GM21526 (cell line): ENCODE measurements around the gene ZNF506.
"Not testable (repeated sequence)": the region's sequence is repeated elsewhere in the genome, so short reads cannot be mapped to it uniquely, and the experiment has no call there.

Experiments
- ATAC-seq: cut with Tn5 transposase; IDR thresholded peaks from one replicate; pipeline ENCODE4 v1.9.1; 2021; ENCODE audit warnings: moderate library complexity; ENCODE audit not compliant: unreplicated experiment, low FRiP score

The ZNF506 gene

DNA sequence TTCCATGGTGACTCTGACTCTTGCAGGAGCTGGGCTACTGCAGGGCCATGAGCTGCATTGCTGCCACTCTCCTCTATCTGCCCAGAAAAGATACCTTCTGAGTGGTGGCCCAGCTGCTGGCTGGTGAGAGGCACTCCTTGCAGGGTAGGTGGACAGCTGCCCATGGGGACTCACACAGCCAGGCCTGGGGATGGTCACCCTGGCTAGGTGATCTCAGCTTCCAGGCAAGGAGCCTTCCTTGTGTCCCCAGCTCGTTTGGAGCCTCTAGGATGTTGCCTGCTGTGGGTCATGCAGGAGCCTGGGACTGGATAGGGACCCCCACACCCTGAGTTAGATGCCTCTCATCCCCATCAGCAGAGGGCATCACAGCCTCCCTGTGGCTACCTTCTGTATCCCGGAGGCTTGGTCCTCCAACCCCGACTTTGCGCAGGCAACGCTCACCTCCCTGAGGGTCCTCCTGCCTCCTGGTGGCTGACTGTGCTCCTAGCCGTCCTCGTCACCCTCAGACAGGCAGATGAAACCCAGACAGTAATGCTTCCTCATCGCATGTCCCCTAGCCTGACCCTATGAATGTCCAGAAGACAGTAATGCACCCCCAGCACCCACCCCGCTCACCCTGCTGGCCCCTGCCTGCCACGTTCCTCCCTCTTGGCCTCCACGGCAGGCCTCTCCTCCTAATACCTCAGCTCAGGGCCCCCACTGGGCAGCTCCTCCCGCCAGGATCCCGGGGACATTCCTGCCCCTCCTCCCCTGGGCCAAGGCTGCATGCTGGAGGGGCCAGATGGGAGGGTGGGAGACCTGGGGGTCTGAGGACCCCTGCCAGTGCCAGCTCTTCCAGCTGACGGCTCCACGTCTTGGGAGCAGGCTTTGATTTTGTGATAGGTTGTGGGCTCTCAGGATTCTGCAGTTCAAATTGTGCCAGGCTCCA lies 75.0 kb downstream of the ZNF506 start:
- ATAC-seq: no peak

- no peak for ATAC-seq
Observed at GRCh38 chr19:19745496-19746285, 75.9 kb downstream of the ZNF506 start.

DNA sequence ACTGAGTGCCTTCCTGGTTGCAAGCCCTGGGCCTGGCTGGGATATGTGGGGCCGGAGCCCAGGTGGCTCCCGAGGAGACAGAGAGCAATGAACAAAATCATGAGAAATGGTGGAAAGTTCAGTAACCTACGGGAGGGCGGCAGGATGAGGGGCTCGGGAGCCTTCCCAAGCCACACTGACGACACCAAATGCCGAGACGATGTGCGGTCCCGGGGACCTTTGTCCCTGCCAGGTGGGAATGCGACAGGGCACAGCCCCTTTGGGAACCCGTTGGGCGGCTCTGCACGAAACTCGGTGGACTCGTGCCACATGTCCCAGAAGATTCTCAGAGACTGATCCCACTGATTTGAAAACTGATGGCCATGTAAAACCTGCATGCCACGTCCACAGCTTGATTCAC lies 76.9 kb downstream of the ZNF506 start:
- no peak for ATAC-seq

DNA sequence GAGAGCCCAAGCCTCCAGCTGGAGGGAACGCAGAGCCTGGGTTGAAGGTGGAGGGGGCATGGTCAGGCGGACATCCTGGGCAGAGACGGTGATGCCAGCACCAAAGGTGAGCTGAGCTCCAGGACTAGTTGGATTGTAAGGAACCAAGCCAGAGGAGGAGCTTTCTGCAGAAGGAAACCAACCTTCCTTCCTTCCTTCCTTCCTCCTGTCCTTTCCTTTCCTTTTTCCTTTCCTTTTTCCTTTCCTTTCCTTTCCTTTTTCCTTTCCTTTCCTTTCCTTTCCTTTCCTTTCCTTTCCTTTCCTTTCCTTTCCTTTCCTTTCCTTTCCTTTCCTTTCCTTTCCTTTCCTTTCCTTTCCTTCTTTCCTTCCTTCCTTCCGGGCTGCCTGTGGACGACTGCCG lies 77.6 kb downstream of the ZNF506 start:
- not testable (repeated sequence) for ATAC-seq

DNA sequence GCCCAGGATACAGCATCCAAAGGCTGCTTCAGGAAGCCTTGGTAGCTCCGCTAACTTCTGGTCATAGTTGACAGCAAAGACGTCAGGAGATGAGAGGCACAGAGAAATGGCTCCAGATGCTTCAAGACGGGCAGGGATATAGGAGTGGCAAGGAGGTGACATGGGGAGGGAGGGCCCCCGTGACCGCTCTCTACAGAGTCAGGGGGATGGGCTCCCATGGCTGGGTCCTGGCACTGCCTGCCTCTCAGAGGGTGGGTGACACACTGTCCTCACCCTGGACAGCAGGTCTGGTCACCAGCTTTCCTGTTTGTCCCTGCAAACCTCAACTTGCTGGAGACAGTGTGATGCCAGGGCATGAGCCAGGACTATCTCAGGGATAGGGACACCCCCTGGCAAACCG lies 78.4 kb downstream of the ZNF506 start:
- no peak for ATAC-seq

GRCh38 chr19:19742773-19743172 lies 78.8 kb downstream of the ZNF506 start:
- ATAC-seq: no peak
